HG02943 (cell line): ENCODE results near the gene ATP8B2.

Experiments
- ATAC-seq: cut with Tn5 transposase; IDR thresholded peaks from one replicate; pipeline ENCODE4 v1.9.1; 2021; ENCODE audit warnings: mild to moderate bottlenecking, low read depth, moderate library complexity; ENCODE audit not compliant: unreplicated experiment

The ATP8B2 gene

GRCh38 chr1:154386643-154387352 lies 61.5 kb downstream of the ATP8B2 start:
- ATAC-seq, result no peak

DNA sequence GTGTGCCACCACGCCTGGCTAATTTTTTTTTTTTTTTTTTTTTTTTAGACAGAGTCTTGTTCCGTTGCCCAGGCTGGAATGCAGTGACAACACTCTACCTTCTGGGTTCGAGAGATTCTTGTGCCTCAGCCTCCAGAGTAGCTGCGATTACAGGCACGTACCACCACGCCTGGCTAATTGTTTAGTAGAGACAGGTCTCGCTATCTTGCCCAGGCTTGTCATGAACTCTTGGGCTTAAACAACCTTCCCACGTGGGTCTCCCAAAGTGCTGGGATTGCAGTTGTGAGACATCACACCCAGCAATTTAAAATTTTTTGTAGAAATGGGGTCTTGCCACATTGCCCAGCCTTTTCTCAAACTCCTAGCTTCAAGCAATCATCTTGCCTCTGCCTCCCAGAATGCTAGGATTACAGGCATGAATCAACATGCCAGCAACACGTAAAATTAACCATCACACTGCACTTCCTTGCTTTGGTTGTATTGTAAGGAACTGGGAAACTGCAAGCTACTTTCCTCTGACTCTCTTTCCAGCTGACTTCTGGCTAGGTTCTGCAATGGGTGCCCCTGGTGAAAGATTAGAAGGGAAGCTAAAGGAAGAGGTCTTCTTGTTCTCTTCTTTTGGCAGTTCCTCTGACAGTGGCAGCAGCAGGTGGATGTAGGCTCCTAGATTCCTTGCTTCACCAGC lies 65.9 kb downstream of the ATP8B2 start:
- no peak for ATAC-seq

GRCh38 chr1:154398141-154398540 lies 72.8 kb downstream of the ATP8B2 start:
- ATAC-seq, result no peak

- ATAC-seq, result no peak
Measured at GRCh38 chr1:154398678-154399077, 73.4 kb downstream of the ATP8B2 start.

DNA sequence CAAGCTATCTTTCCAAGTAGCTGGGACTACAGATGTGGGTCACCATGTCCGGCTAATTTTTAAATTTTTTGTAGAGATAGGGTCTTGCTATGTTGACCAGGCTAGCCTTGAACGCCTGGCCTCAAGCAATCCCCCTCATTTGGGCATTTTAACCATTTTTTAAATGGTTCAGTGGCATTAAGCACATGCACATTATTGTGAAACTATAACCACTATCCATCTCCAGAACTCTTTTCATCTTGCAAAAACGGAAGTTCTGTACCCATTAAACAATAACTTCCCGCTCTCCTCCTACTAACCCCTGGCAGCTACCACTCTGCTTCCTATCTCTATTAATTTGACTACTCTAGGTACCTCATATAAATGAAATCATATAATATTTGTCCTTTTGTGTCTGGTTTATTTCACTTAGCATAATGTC lies 75.1 kb downstream of the ATP8B2 start:
- ATAC-seq, result no peak
